HG03469 (cell line): ENCODE results near the gene BMPER.

Experiments used
- ATAC-seq: cut with Tn5 transposase; IDR thresholded peaks from one replicate; pipeline ENCODE4 v1.9.1; 2021; ENCODE audit warnings: mild to moderate bottlenecking, moderate library complexity, moderate number of reproducible peaks; ENCODE audit not compliant: unreplicated experiment

The BMPER gene

GRCh38 chr7:33905389-33906032 is at the start of gene BMPER:
BMPER (plus strand) TSS chr7:33905539; CDS start chr7:33905614, 75 bp downstream.
- no peak for ATAC-seq

- no peak for ATAC-seq
These were observed 43.4 kb upstream of the BMPER start for GRCh38 chr7:33861947-33862346.

DNA sequence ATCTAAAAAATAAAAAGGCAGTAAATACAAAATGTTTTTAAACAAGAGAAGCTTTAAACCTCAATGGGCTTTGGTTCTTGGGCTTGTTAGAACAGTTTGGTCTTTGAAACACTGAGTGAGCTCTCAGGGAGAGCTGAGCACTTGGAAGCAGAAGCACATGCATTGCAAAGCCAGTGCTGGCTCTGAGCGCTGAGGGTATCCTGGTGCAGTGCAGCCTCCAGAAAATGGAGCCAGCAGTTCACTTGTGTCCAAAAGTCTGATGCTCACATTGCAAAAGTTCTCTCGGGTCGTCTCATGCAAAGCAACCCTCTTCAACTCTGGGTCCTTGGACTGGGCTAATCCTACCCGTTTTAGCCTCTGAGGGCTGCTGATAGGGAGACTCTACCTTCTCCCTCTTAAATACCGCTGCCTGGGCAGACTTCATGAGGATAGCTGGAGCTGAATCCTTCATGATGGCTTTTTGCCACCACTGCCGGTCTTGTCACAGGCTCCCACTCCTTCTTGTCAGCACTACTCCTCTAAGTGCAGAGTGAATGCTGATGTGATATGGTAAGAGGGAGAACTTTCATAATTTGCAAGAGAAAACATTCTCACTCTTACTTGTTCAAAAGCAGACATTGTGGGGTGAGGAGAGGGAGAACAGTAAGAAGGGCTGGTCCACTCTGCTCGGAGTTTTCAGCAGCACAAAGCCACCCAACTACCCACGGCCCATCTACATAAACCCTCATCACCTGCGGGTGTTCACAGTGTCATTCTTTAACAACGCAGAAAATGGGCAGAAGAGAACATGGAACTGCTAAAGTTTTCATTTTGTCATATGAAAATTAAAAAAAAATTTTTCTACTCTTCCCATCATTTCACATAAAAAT is 42.2 kb upstream of the BMPER start:
- ATAC-seq: no peak

GRCh38 chr7:33868166-33868565 is 37.2 kb upstream of the BMPER start:
- ATAC-seq: no peak

- ATAC-seq: no peak
These were observed 36.2 kb upstream of the BMPER start for GRCh38 chr7:33869176-33869575.

GRCh38 chr7:33870120-33870519 is 35.2 kb upstream of the BMPER start:
- no peak for ATAC-seq

- no peak for ATAC-seq
These were observed 32.5 kb upstream of the BMPER start for GRCh38 chr7:33872870-33873269.

DNA sequence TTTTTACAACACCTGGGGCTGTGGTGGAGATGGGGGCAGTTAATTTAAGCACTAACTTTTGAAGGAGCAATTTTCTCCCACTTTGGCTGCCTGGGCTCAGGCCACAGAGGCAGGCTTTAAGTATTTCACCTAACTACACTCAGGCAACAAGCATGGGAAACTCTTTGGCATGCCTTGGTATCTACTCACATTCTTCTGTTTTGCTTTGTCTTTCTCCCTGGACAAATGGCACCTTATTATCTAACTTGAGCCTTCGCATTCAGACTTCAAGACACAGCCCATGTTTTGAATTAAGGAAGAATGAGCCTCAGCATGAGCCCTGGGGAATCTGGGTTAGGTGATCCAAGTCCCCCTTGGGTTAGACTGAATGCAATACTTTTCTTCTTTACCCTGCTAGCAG is 31.8 kb upstream of the BMPER start:
- ATAC-seq: no peak

GRCh38 chr7:33873981-33874750 is 31.2 kb upstream of the BMPER start:
- ATAC-seq: no peak

DNA sequence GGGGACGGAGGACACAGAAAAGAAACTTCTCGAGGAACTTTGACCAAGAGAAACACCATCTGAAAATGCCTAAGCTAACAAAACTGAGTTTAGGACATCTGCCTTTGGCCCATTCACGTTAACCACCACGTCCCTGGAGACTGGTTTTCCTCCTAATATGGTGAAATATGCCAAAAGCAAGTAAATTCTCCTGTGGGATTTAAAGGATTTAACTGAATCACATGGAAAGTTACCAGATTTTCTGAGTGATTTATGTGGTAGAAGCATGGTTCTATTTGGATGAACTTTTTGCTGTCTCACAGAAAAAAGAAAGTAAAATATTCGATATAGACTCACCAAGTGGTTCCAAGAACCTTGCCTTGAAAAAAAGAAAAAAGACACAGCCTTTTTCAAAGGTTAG is 30.4 kb upstream of the BMPER start:
- no peak for ATAC-seq

GRCh38 chr7:33876596-33877274 is 28.6 kb upstream of the BMPER start:
- no peak for ATAC-seq

- ATAC-seq: no peak
These were observed 24.6 kb upstream of the BMPER start for GRCh38 chr7:33880787-33881186.

DNA sequence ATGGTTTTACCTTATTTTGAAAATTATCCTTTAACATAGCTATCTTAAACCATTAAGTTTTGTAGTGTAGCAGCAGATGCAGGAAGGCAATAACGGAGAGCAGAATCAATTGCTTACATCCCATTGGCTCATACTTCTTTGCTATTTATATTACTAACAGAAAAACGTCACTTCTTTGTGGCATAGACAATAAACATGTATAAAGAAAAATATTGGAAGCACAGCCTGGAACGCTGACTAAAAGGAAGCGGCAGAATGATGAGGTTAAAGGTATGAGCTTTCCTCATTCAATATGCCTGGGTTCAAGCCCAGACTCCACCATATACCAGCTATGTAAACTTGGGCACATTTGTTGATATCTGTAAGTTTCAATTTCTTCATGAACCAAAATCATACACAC is 24.0 kb upstream of the BMPER start:
- ATAC-seq: no peak

- no peak for ATAC-seq
These were observed 23.1 kb upstream of the BMPER start for GRCh38 chr7:33882040-33882837.

DNA sequence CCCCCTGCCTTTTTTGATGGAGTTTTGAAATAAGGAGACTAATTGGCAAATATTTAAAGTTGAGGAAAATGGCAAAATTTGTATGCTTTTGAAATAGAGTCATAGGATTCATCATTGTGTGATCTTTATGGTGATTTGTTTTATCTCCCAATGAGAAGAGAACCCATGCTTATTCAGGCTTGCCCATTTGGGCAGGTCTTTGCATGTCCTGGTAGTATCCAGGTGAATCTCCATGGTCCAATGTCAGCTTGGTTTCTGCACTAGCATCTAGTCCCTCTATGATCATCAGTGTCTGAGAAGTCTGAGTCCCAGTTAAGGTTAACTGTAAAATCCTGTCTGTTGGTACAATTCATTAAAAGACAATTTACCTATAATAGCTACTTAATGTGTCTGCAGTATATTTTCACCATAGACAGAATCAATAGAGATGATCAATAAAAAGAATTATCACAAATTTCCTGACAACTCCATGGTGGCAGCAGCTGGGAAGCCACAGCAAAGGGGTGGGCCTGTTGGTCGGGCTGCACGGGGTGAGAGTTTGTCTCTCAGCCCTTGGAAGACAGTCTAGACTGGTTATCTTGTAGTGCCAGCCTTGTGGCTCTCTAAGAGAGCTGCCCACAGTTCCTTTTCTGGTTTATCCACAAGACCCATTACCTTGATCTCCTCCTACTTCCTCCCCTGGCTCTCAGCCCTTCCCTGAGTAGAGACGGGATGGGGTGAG is 22.2 kb upstream of the BMPER start:
- no peak for ATAC-seq

GRCh38 chr7:33883671-33883965 is 21.7 kb upstream of the BMPER start:
- ATAC-seq: no peak

GRCh38 chr7:33885290-33886148 is 19.8 kb upstream of the BMPER start:
- no peak for ATAC-seq

DNA sequence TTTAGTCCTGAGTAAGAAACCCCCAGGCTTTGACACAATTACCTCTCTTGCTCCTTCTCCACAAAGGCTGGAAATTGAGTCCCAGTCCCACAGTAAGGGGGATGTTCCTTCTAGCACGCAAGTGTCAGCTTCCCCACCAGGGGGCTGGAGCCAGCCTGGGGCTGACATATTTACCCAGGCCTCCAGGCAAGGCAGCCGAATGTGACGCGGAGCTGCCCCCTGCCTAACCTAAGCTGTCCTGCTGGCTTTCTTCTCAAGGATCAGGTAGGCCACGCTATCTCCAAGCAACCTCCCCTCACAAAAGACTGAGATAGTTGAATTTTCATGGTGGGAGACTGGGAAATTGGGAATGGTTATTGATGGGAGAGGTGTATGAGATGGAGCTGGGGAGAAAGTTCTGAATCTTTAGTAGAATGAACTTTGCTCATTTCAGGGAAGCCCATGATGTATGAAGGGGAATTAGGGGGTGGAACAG is 19.2 kb upstream of the BMPER start:
- no peak for ATAC-seq
